ENCODE data around the gene IL37.
"Not testable (repeated sequence)": the region's sequence is repeated elsewhere in the genome, so short reads cannot be mapped to it uniquely, and the experiment has no call there.

IL37 gene

DNA sequence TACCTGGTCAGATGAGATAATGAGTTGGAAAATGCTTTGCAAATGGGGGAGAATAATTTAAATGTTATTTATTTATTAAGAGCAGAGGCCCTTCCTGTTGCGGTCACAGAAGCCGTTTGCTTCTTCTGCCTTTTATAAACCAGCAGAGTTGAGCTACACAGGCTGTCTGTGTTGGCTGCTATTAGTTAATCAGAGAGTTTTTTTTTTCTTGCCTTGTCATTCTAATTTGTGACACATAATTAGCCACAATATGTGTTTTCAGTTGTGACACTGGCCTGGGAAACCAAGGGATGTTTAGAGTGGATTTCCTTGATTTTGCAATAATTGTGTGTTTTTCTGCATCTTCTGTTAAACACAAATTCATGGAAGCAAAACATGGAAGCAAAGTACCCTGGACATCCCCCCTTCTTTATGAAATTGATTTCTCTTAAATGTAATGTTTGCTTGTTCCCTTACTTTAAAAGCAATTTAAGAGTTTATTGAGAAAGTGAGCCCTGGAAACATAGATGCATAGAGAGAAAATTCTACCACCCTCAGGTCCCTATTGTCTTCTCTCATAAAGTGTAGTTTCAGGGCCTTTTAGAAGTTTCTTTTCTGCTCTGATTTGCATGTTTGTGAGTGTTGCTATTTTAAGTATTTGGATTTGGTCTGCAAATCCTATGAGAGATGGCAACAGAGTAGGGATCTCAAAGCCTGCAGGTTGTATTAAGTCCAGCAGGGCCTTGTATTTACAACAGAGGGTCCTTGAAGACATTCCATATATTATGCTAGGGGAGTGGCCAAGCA lies 22.8 kb upstream of the IL37 start:
- H3K4me3 ChIP-seq (ENCODE audit: low read length): no peak overlapping the region
- DNase-seq (ENCODE audit: low read depth, low spot score): no peak

DNA sequence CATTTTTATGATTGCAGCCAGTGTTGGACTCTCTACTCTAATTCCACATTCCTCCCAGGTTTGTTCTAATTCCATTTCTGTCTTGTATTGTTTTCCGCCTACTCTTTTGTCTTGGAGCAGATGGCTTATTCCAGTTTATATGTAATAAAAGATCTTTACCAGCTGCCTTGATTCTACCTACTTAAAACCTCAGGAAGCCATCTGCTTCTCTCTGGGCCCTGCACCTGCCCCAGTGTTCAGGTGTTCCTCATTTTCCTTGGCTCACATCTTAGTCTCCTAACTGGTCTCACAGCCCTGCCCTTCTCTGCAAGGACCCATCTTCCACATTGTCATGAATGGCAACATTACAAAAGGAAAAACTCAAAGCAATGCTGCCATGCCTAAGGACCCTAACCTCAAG lies 21.0 kb upstream of the IL37 start:
- DNase-seq (ENCODE audit: low read depth, low spot score): no peak
- H3K4me3 ChIP-seq (ENCODE audit: low read length): no peak overlapping the region

DNA sequence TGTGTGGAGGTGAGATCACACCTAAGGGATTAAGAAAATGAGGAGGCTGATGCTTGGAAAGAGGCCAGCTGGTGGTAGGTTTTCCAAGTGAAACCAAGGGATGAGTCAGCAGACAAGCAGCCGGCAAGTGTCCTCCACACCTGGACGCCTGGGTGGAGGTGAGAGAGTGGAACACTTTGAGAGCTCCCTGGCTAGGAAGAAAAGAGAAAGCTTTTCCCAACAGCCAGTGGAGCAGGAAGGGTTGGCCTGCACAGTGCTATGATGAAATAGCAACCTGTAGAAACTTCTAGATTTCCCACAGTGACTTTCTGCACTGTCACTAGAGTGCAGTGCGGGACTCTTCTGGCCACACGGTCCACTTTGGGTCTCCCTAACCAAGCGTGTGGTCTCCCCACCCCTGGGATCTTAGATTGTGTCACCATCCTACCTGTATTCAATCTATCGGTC lies 19.6 kb upstream of the IL37 start:
- H3K4me3 ChIP-seq (ENCODE audit: low read length): no peak overlapping the region
- no peak for DNase-seq (ENCODE audit: low read depth, low spot score)

DNA sequence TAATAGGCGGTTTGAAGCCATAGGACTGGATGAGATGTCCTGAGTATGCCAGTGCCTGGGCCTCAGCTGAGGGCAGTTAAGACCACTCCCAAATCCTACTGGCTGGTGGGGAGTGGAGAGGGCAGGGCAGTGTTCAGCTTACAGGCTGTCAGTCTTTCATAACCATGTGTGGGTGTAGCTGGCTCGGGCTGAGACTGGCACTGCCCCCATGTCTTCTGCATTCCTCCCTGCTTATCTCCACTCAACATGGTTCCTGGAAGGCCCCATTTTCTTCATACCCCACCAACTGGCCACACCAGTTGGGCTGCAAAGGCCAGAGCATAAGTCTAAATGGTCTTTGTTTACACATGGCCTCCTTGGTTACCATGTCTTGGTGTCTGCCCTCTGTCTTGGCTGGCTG lies 17.2 kb upstream of the IL37 start:
- H3K4me3 ChIP-seq (ENCODE audit: low read length): no peak overlapping the region
- DNase-seq (ENCODE audit: low read depth, low spot score): no peak

DNA sequence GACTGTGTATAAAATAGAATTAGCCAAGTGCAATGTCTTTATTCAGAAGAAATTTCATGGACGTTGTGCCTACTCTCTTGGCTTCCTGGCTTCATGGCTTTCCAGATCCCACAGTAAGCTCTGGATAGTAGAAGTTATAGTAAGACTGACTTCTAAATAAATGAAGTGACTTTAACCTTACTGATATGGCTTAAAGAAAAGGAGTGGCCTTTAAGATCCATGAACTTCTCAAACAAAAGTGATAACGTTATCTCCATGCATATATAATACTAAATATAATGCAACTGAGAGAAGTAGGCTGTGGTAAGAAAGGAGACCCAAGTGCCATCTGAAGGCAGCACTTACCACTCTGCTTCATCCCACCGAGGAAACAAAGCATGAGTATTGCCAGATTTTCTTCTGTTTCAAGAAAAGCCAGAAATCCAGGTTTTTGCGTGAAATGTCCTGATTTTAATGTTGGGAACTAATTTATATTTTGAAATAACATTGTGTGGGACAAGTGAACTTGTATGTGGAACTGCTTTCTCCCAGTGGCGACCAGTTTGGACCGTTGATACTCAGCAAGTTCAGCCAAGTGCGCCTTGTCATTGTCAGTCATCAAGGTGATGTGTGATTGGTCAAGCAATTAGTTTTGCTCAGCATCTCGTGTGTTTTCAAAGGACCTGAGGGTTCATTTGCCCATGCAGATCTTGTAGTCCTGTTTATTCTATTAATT lies 13.9 kb upstream of the IL37 start:
- DNase-seq (ENCODE audit: low read depth, low spot score): no peak
- no peak overlapping the region for H3K4me3 ChIP-seq (ENCODE audit: low read length)

DNA sequence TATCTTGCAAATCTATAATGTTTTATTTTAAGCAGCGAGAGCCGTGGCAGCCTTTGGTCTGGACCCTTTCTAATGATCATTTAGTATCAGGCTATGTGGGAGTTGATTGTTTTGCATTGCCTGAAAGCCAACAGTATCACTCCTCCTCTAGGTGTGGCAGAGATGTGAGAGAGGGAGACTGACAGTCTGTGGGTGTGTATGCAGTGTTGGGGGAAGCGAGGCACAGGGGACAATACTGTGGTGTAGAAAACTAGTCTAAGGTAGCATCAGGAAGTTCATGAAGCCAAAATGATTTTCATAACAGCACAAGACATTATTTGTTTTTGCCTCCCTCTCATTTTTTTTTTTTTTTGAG lies 13.4 kb upstream of the IL37 start:
- H3K4me3 ChIP-seq (ENCODE audit: low read length): no peak overlapping the region

DNA sequence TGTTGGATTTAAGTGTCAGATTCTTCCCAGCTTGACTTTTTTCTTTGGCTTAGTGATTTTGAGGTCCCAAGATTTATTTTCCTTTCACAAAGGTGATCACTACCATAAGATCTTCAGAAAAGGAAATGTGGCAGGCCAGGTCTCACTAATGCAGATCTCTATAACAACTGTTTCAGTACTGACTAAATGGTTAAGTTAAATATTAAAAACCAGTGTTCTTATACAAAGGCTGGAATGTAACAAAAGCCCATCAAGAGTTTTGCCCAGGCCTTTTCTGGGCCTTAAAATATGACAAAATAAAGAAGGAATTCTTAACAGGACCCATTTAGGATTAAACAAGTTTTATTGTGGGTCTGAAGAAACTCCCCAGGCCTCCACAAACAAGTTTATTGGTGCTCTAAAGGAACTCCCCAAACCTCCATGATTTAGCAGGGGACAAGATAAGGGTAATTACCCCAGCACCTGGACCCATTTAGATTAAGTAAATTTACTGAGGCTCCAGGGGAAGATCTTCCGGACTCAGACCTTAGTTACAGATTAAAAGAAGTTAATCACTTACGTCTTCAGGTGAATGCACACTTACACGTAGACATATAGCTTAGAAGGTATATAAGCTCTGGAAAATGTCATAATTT lies 9.4 kb upstream of the IL37 start:
- not testable (repeated sequence) for DNase-seq (ENCODE audit: low read depth, low spot score); H3K4me3 ChIP-seq (ENCODE audit: low read length)

More for the DNA sequence above, 13.4 kb upstream of the IL37 start:
- DNase-seq (ENCODE audit: low read depth, low spot score): no peak

DNA sequence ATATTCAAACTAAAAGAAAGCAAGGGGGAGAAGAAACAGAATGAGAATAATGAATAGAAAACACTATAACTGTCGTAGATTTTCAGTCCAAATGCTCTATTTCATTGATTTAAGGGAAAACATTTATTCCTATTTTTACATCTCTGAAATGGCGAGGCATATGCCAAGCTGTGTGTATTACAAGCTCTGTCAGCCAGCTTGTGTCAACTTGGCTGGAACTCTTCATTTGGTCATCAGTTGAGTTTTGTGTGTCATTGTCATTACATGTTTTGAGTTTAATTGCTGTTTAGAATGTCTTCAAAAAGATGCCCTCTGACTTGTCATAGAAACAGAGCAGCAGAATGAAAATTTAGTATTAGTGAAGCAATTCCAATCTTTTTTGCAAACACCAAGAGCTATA lies 8.1 kb upstream of the IL37 start:
- H3K4me3 ChIP-seq (ENCODE audit: low read length): no peak overlapping the region

DNA sequence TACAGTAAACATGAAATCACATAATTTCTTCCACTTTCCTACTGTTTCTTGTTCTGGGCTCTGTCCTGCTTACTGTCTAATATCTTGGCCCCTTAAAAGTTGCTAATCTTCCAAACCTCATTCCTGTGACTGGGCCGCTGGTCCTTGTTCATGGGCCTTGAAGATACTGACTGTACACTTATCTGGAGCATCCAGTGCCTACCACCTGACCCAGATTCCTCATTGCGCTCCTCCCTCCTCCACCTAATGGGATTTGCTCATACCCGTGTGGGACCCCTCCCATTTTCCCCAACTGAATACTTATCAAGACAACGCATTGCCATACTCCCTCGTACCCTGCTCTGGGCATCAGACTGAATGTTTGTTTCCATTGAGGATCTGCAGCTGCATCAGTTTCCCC lies 6.1 kb upstream of the IL37 start:
- H3K4me3 ChIP-seq (ENCODE audit: low read length): no peak overlapping the region
- no peak for DNase-seq (ENCODE audit: low read depth, low spot score)

More for the DNA sequence above, 8.1 kb upstream of the IL37 start:
- no peak for DNase-seq (ENCODE audit: low read depth, low spot score)

DNA sequence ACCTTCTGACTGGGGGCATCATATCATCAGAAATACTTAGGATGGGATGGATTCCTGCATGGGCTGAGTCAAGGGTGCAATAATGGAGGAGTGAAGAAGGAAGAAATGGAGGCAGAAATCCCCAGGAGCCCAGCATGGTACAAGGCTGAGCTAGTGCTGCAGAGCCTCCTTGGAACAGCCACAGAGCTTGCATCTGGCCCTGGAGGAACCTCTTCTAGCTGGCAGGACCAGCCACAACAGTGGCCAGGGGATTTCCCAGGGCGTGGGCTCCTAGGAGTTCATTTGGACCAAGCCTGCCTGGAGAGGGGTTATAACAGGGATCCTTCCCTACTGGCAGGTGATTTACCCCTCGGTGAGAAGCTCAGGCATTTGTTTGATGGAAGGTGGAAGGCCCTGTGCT lies 4.7 kb upstream of the IL37 start:
- DNase-seq (ENCODE audit: low read depth, low spot score): no peak
- no peak overlapping the region for H3K4me3 ChIP-seq (ENCODE audit: low read length)

DNA sequence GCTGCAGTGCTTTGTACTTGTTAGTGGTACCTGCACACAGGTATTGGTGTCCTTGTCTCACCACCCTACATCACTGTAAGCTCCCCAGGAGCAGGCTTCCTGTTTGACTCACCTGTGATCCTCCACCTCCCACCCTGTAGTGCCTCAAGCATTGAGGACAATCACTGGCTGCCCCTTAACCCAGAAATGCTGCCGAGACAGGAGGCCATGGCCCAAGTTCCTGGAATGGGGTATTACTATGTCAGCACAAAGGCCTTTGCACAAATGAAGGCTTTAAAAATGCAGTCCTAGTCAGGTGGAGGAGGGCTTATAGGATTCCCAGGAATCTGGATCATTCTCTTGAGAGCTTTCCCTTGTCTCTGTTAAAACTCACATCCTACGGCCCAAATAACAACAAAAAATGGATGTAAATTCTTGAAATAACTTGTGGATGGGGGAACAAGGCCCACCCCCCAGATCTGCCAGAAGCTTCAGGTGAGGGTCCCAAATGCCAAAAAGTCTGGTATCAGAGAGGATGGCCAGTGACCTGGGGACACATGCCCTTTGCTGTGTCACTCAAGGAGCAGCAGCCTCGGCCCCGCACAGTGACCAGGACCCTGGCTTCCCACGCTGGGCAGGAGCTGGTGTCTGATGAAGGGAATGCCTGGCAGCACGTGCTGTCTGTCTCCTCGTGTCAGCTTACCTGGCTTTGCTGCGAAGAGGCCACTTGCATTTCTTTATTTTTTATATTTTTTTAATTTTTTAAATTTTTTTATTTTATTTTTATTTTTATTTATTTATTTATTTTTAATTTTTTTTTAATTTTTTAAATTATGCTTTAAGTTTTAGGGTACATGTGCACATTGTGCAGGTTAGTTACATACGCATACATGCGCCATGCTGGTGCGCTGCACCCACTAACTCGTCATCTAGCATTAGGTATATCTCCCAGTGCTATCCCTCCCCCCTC lies 3.7 kb upstream of the IL37 start:
- no peak for DNase-seq (ENCODE audit: low read depth, low spot score)

DNA sequence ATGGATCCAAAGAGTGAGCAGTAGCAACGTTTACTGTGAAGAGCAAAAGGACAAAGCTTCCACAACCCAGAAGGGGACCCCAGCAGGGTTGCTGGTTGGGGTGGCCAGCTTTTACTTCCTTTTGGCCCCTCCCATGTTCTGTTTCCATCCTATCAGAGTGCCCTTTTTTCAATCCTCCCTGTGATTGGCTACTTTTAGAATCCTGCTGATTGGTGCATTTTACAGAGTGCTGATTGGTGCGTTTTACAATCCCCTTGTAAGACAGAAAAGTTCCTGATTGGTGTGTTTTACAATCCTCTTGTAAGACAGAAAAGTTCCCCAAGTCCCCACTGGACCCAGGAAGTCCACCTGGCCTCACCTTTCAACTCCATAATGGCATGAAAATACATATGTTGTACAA lies 2.4 kb upstream of the IL37 start:
- not testable (repeated sequence) for H3K4me3 ChIP-seq (ENCODE audit: low read length); DNase-seq (ENCODE audit: low read depth, low spot score)

More for the DNA sequence above, 3.7 kb upstream of the IL37 start:
- H3K4me3 ChIP-seq (ENCODE audit: low read length): no peak overlapping the region

DNA sequence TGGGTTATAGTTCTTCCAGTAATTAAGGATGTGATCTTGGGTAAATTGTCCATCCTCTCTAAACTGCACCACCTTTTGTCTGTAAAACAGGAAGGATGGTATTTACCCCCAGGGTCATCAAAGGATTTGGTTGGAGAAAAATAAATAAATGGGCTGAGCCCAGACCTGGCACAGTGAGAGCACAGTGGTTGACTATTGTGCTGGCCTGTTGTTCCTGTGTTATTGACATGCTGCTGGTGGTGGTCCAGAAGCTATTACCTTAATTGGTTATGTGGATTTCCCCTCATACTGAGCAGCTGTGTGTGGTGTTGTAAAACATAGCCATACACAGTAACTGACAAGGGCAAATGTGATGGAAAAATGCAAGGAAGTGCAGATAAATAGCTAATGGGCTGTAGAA lies 746 bp upstream of the IL37 start:
- H3K4me3 ChIP-seq (ENCODE audit: low read length): no peak overlapping the region
- DNase-seq (ENCODE audit: low read depth, low spot score): no peak

DNA sequence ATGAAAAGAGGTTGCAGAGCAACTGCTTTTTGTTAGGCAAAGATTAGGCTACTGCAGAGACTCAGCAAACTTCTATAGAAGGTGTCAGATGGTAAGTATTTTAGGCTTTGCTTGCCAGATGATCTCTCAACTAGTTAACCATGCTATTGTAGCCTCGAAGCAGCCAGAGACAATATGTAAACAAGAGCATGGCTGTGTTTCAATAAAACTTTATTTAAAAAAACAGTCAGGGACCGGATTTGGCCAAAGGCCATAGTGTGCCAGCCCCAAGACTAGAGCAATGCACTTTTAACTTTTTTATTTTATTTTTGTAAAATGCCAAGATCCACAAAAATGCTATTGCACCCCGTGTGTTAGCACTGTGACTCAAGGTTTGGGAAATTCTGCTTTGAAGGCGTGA lies 1.4 kb downstream of the IL37 start:
- no peak overlapping the region for H3K4me3 ChIP-seq (ENCODE audit: low read length)
- DNase-seq (ENCODE audit: low read depth, low spot score): no peak

DNA sequence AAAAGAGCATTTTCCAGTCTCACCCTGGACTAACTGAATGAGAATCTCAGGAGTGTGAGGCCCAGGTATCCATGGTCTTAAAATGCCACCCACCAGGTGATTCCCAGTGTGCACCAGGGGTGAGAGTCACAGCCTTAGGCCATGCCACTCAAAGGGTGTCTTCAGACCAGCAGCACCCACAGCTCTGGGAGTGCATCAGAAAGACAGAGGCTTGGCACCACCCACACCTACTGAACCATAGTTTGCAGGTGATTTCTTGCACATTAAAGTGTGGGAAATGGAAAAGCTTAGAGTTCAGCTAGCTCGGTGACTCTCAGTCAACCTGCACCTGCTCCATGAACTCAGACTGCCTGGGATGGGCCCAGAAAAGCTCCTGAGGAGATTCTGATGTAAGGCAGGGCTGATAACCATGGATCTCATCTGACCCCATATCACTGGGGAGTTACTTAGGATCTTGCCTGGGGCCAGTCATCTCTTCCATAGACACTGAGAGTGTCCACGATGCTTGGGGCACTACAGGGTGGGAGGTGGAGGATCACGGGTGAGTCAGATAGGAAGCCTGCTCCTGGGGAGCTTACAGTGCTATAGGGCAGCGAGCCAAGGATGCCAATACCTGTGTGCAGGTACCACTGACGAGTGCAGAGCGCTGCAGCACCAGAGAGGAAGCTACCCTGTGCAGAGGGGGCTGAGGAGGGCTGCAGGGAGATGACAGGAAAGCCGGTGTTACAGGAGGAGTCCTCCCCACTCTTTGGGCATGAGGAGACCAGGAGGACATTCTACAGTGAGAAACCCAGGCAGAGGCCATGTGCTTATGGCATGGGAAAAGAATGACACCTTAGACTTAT lies 4.6 kb downstream of the IL37 start:
- DNase-seq (ENCODE audit: low read depth, low spot score): no peak
- no peak overlapping the region for H3K4me3 ChIP-seq (ENCODE audit: low read length)

DNA sequence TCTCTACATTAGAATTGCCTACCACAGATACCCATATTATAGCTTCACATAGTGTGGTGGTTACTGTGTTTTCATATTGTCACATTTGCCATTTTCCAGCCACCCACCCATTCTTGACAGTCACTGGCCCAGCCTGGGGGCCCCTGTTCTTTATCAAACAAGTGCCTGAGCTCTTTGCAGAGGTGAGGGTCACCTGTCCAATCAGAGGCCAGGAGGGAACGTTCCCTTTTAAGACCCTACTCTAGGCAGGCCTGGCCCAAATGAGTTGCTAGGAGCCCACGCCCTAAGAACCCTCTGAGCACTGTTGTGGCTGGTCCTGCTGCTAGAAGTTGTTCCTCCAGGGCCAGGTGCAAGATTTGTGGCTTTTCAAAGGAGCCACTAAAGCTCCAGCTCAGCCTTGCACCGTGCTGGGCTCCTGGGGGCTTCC lies 5.2 kb downstream of the IL37 start:
- H3K4me3 ChIP-seq (ENCODE audit: low read length): no peak overlapping the region
- peak; percentile 26 for DNase-seq (ENCODE audit: low read depth, low spot score)

DNA sequence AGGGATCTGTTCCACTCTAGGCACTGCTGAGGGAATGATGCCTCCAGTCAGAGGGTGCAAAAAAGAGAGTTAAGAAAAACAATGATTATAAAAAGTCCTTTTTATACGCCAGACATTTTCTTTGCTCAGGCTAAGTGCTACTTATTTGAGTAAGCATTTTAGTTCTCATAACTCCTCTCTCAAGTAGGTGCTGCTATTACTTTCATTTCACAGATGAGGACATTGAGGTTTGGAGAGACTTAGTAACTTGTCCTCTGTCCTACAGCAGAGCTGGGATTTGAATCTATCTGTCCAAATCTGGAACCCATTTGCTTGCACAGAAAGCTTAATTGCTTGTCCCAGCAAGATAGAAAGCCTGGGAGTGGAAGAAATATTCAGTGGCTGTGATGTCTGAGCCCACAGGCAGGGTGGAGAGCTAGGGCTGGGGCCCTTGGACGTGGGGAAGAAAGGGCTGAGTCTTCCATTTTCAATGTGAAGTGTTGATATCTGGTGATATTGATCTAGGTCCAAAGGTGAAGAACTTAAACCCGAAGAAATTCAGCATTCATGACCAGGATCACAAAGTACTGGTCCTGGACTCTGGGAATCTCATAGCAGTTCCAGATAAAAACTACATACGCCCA lies 5.8 kb downstream of the IL37 start:
- H3K4me3 ChIP-seq (ENCODE audit: low read length): no peak overlapping the region
- no peak for DNase-seq (ENCODE audit: low read depth, low spot score)

DNA sequence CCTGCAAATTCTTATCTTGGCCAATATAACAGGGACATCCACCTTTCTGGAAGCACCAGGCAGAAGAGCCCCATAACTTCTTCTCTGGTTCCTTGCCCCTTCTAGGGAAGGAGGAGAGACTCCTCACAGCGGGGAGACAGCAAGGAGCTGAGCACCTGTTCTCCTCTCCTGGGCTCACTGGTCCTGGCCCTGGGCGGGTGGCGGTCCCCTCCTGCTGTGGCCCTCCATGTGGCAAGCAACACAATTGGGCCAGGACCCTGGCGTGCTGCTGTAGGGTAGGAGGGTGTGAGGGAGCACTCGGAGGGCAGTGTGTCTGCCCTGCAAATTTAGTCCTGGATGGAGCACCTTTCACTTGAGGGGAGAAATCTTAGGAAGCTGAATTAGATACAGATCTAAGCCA lies 6.9 kb downstream of the IL37 start:
- no peak for DNase-seq (ENCODE audit: low read depth, low spot score)
- no peak overlapping the region for H3K4me3 ChIP-seq (ENCODE audit: low read length)

All from Jurkat, Clone E6-1 (cell line).